NCI-H2029 treated with DMSO at 0.1 percent for 48 hours (cell line): ENCODE measurements around the gene GTF2F2.
"Not testable (repeated sequence)": the region's sequence is repeated elsewhere in the genome, so short reads cannot be mapped to it uniquely, and the experiment has no call there.

Experiments used
- DNase-seq: peaks from one replicate; lab custom pipeline; 2025; lab: John Stamatoyannopoulos, UW

Gene GTF2F2

GRCh38 chr13:45218689-45219088 lies 98.4 kb downstream of the GTF2F2 start:
- no peak for DNase-seq

GRCh38 chr13:45219123-45219891 lies 99.0 kb downstream of the GTF2F2 start:
- DNase-seq, result no peak

GRCh38 chr13:45219938-45220375 lies 99.6 kb downstream of the GTF2F2 start:
- DNase-seq, result no peak

GRCh38 chr13:45220403-45220802 lies 100.1 kb downstream of the GTF2F2 start:
- no peak for DNase-seq

- no peak for DNase-seq
Observed at GRCh38 chr13:45222516-45222915, 102.2 kb downstream of the GTF2F2 start.

GRCh38 chr13:45222919-45223318 lies 102.6 kb downstream of the GTF2F2 start:
- DNase-seq, result no peak

GRCh38 chr13:45224176-45224575 lies 103.9 kb downstream of the GTF2F2 start:
- DNase-seq, result no peak

- DNase-seq, result no peak
Observed at GRCh38 chr13:45225370-45225769, 105.1 kb downstream of the GTF2F2 start.

GRCh38 chr13:45226024-45226423 lies 105.7 kb downstream of the GTF2F2 start:
- DNase-seq, result no peak

GRCh38 chr13:45228002-45228401 lies 107.7 kb downstream of the GTF2F2 start:
- no peak for DNase-seq

GRCh38 chr13:45229172-45229571 lies 108.9 kb downstream of the GTF2F2 start:
- no peak for DNase-seq

- no peak for DNase-seq
Observed at GRCh38 chr13:45231305-45231704, 111.0 kb downstream of the GTF2F2 start.

GRCh38 chr13:45231722-45232121 lies 111.4 kb downstream of the GTF2F2 start:
- DNase-seq, result no peak

- no peak for DNase-seq
Observed at GRCh38 chr13:45232591-45232990, 112.3 kb downstream of the GTF2F2 start.

- DNase-seq, result no peak
Observed at GRCh38 chr13:45238945-45239795, 118.9 kb downstream of the GTF2F2 start.

GRCh38 chr13:45240143-45240542 lies 119.8 kb downstream of the GTF2F2 start:
- DNase-seq, result no peak

- DNase-seq, result no peak
Observed at GRCh38 chr13:45242070-45242469, 121.8 kb downstream of the GTF2F2 start.

GRCh38 chr13:45242524-45242923 lies 122.2 kb downstream of the GTF2F2 start:
- no peak for DNase-seq

GRCh38 chr13:45243077-45243476 lies 122.8 kb downstream of the GTF2F2 start:
- no peak for DNase-seq

GRCh38 chr13:45244736-45245135 lies 124.4 kb downstream of the GTF2F2 start:
- DNase-seq, result not testable (repeated sequence)

GRCh38 chr13:45249662-45250061 lies 129.4 kb downstream of the GTF2F2 start:
- no peak for DNase-seq

GRCh38 chr13:45254396-45254795 lies 134.1 kb downstream of the GTF2F2 start:
- DNase-seq, result no peak
